ENCODE results near the gene EPB41.

Gene EPB41

GRCh38 chr1:29134695-29135028 is 220.3 kb downstream of the EPB41 start:
- no peaks in the 10 kb centered on the region for H3K9me3 ChIP-seq (ENCODE audit: control insufficient read depth, insufficient read depth, low read depth, low read length)
- no peaks in the 10 kb centered on the region for H3K36me3 ChIP-seq (ENCODE audit: control insufficient read depth in 2 of 2, insufficient read depth in 1 of 2, low read length in 2 of 2)
- no peak for TF ChIP-seq YY2 (tag by site-specific recombination; IDR thresholded peaks at IDR 0.05)
- no peak for TF ChIP-seq ZNF433 (tag by site-specific recombination; IDR thresholded peaks at IDR 0.05; ENCODE audit: low read depth)
- no peak for TF ChIP-seq IKZF3 (tag by site-specific recombination; IDR thresholded peaks at IDR 0.05)
- no peak for TF ChIP-seq FEZF1 (tag by site-specific recombination; IDR thresholded peaks at IDR 0.05)
- TF ChIP-seq PBX3 (CRISPR knock-in tag; IDR thresholded peaks at IDR 0.05), result no peak
- no peak for TF ChIP-seq ZBTB49 (tag by site-specific recombination; IDR thresholded peaks at IDR 0.05; ENCODE audit: low read depth)
- TF ChIP-seq REPIN1 (tag by site-specific recombination; IDR thresholded peaks at IDR 0.05; ENCODE audit: low read depth), result no peak
- no peak for TF ChIP-seq ZNF830 (tag by site-specific recombination; IDR thresholded peaks at IDR 0.05; ENCODE audit: low read depth)
- no peak for TF ChIP-seq SP3 (tag by site-specific recombination; IDR thresholded peaks at IDR 0.05)
- TF ChIP-seq ZNF449 (tag by site-specific recombination; IDR thresholded peaks at IDR 0.05), result no peak
- no peak for TF ChIP-seq ZNF423 (tag by site-specific recombination; IDR thresholded peaks at IDR 0.05)
- no peak for TF ChIP-seq ZNF311 (tag by site-specific recombination; IDR thresholded peaks at IDR 0.05; ENCODE audit: borderline replicate concordance)
- TF ChIP-seq ZNF776 (tag by site-specific recombination; IDR thresholded peaks at IDR 0.05; ENCODE audit: borderline replicate concordance), result no peak
- TF ChIP-seq SCRT1 (tag by site-specific recombination; IDR thresholded peaks at IDR 0.05; ENCODE audit: borderline replicate concordance), result no peak
- no peak for TF ChIP-seq TCF7L2 (IDR thresholded peaks at IDR 0.05; ENCODE audit: borderline replicate concordance, low read depth, low read length)
- ChIA-PET CTCF (interaction anchor here (0.6 to 1.1 kb wide), 3 partner anchors 25 to 352 kb away, joined by 3 to 5 read pairs (median 4); no protein-coding TSS in a partner anchor), POLR2A (interaction anchor here (1.0 kb wide), 1 partner anchor 18 kb away, joined by 3 read pairs; no protein-coding TSS in a partner anchor)
- no peak overlapping the region for H3K4me3 ChIP-seq (ENCODE audit: low read depth, low read length)
- no peak overlapping the region for H3K27ac ChIP-seq (ENCODE audit: extremely low read depth, low read depth, low read length)
- H3K4me1 ChIP-seq (ENCODE audit: control insufficient read depth, insufficient read depth, low read length), result no peaks in the 10 kb centered on the region

GRCh38 chr1:29136391-29136915 is 222.1 kb downstream of the EPB41 start:
- Histone ChIP-seq H3K4me3 (ENCODE audit: low read depth, low read length) (no peak overlapping the region), H3K4me1 (ENCODE audit: control insufficient read depth, insufficient read depth, low read length) (no peaks in the 10 kb centered on the region), H3K9me3 (ENCODE audit: control insufficient read depth, insufficient read depth, low read depth, low read length) (no peaks in the 10 kb centered on the region), H3K27ac (ENCODE audit: extremely low read depth, low read depth, low read length) (no peak overlapping the region), H3K36me3 (ENCODE audit: control insufficient read depth in 2 of 2, insufficient read depth in 1 of 2, low read length in 2 of 2) (no peaks in the 10 kb centered on the region)
- CTCF ChIA-PET, result interaction anchor here (0.6 to 1.3 kb wide), 2 partner anchors 66 to 102 kb away, joined by 3 to 4 read pairs; no protein-coding TSS in a partner anchor
- peak; percentile 55 for TF ChIP-seq EGR2 (tag by site-specific recombination; IDR thresholded peaks at IDR 0.05; ENCODE audit: low read depth)
- TF ChIP-seq ZNF26 (tag by site-specific recombination; IDR thresholded peaks at IDR 0.05), result no peak
- TF ChIP-seq ZNF600 (tag by site-specific recombination; IDR thresholded peaks at IDR 0.05), result 0 out of 2 replicates have a peak, but pooled peaks have one; percentile 15
- TF ChIP-seq KLF7 (tag by site-specific recombination; IDR thresholded peaks at IDR 0.05; ENCODE audit: borderline replicate concordance), result no peak
- TF ChIP-seq ZNF2 (tag by site-specific recombination; IDR thresholded peaks at IDR 0.05), result no peak
- TF ChIP-seq HOXD13 (CRISPR knock-in tag; IDR thresholded peaks at IDR 0.05; ENCODE audit: borderline replicate concordance), result no peak
- peak; percentile 87; the same call in 1 of the 2 replicates for TF ChIP-seq BCL6B (tag by site-specific recombination; IDR thresholded peaks at IDR 0.05)
- TF ChIP-seq ZIC2 (tag by site-specific recombination; IDR thresholded peaks at IDR 0.05), result peak; percentile 24; the same call in 1 of the 2 replicates
- TF ChIP-seq ZFHX2 (tag by site-specific recombination; conservative IDR thresholded peaks at IDR 0.05), result peak; percentile 54; the same call in 1 of the 2 replicates
- peak; percentile 59; the same call in 1 of the 2 replicates for TF ChIP-seq GLIS1 (tag by site-specific recombination; IDR thresholded peaks at IDR 0.05)
- POLR2A ChIA-PET, result interaction anchor here (1.2 kb wide), 1 partner anchor 10 kb away, joined by 3 read pairs; no protein-coding TSS in a partner anchor
